NCI-H1417 treated with DMSO at 0.1 percent for 48 hours (cell line): ENCODE measurements around the gene ZNRF3.
"Not testable (repeated sequence)": the region's sequence is repeated elsewhere in the genome, so short reads cannot be mapped to it uniquely, and the experiment has no call there.

Experiments used
- DNase-seq: peaks from one replicate; lab custom pipeline; 2025; lab: John Stamatoyannopoulos, UW

ZNRF3 gene

DNA sequence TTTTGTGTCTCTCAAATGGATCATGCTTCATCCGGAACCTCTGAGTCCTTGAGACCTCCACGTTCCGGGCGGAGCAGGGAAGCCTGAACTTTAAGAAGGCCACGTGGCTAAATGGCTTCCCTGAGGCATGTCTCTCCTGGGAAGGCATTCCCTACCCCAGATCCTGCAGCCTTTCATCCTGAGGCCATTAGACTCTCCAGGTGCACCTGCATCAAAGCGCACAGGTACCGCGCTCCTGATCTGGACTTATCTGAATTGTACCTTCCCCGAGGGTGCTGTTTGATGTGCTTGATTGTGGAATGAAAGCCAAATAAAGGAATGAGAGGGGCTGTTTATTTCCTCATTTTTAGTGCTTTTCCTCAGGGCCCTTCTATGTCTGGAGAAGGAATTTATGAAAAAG, 155.8 kb downstream of the ZNRF3 start:
- no peak for DNase-seq

DNA sequence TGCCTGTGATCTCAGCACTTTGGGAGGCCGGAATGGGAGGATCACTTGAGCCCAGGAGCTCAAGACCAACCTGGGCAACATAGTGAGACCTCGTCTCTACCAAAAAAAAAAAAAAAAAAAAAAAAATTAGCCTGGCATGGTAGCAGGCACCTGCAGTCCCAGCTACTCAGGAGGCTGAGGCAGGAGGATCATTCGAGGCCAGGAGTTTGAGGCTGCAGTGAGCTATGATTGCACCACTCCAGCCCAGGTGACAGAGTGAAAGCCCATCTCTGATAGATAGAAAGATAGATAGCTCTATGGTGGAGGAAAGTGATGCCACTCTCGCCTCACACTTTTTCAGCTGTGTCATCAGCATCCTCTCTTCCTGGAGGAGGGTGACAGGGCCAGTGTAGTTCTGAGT, 156.3 kb downstream of the ZNRF3 start:
- not testable (repeated sequence) for DNase-seq

DNA sequence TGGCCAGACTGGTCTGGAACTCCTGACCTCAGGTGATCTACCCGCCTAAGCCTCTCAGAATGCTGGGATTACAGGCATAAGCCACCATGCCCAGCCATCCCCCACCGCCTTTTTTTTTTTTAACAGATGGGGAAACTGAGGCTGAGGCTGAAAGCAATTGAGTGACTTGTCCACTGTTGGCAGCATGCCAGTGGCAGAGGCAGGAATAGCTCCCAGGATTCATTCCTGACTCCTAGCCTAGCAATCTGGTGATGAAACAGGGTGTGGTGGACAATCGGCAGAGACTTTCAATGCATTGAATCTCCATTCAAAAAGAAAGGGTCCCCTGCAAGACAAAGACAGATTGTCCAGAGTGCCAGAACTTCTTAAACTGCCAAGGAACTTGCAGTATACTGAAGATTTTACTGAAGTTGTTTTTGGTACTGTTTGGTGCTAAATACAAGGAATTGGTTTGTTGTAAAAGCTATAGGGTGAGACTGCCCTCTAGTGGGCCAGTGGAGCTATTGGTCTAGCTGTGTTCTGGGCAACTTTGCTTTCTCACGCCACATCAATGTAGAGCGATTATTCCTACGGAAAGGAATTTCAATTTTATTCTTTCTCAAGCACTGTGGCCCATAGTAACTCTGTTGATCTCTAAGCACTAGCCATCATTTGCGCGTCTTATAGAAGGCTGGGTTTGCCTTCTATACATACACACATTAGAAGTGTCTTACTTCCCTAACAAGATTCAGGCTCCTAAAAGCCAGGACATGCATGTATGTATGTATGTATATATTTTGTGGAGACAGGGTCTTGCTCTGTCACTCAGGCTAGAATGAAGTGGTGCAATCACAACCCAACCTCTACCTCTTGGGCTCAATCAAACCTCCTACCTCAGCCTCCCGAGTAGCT, 157.3 kb downstream of the ZNRF3 start:
- no peak for DNase-seq

DNA sequence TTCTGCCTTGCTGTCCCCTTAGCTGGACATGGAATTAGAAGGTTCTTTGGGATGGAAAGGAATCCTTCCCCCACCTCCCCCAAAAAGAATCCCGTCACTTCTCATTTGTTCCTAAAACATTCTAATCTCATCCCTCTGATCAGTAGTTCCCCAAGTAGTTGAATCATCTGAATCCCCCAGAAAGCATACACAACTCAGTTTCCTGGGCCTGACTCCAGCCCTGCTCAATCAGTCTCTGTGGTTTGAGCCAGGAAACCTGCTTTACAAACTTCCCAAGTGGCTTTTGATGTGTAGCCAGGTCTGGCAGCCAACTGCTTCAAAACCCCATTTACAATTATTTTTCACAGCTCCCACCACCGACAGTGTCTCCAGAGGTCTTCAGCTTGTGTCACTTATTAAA, 158.0 kb downstream of the ZNRF3 start:
- DNase-seq: no peak

DNA sequence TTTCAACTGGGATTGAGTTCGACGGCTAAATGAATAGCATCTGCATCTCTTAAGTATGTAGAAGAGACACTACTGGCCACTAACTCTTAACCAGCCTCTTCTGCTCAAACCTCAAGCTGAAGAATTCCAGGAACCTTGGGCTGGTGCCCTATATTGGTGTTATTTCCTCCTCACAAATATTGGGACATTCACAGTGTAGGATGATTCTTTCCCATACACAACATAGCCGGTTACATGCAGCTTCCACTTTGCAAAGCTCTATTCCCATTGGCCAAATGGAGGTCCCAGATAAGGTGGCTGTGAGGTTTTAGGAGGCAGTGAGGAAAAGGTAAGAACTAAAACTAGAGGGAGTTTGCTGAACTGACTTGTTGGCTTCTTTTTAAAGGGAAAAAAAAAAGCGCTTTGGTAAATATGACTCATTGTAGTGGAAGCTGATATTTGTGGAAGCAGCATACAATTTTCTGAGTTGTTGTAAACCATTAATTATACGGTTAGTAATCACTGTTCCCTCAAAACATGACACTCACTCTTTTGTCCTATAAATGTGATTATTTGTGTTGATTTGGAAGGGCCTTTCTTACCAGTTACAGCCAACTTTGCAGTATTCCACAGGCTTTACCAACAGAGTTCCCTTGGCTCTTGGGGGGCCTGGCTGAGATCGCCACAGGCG, 160.7 kb downstream of the ZNRF3 start:
- DNase-seq: no peak

DNA sequence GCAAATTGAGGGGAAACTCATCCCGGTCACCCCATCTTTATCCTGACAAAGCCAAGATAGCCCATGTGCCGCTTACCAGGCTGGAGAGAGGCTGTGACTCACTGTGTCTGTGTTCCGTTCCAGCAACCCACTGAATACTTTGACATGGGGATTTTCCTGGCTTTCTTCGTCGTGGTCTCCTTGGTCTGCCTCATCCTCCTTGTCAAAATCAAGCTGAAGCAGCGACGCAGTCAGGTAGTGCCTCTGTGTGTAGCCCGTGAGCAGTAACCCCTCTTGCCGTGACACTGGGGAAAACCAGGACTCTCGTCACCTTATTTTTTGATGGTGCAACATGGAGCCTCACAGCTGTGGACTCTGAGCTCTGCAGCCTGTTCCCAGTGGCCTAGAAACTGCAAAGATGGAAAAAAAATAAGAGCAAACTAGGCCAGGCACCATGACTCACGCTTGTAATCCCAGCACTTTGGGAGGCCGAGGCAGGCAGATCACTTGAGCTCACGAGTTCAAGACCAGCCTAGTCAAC, 161.3 kb downstream of the ZNRF3 start:
- DNase-seq: no peak

DNA sequence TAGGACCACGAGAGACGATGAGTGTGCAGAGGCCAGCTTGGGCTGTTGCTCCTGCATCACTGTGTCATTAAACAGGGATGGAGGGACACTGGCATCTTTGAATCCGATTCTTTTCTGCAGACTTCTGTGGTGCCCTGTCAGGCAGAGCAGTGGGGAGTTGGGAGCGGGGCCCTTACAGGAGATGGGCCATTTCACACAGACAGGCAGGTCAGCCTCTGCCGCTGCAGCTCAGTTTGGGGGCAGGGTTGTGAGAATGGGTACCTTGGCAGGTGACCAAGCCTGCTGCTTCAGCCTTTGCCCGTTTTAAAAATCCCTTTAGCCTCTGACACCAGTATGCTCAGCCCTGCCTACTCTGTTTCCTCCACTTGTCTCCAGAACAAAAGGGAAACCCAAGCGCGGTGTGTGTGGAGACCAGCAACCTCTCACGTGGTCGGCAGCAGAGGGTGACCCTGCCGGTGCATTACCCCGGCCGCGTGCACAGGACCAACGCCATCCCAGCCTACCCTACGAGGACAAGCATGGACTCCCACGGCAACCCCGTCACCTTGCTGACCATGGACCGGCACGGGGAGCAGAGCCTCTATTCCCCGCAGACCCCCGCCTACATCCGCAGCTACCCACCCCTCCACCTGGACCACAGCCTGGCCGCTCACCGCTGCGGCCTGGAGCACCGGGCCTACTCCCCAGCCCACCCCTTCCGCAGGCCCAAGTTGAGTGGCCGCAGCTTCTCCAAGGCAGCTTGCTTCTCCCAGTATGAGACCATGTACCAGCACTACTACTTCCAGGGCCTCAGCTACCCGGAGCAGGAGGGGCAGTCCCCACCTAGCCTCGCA, 165.7 kb downstream of the ZNRF3 start:
- no peak for DNase-seq

DNA sequence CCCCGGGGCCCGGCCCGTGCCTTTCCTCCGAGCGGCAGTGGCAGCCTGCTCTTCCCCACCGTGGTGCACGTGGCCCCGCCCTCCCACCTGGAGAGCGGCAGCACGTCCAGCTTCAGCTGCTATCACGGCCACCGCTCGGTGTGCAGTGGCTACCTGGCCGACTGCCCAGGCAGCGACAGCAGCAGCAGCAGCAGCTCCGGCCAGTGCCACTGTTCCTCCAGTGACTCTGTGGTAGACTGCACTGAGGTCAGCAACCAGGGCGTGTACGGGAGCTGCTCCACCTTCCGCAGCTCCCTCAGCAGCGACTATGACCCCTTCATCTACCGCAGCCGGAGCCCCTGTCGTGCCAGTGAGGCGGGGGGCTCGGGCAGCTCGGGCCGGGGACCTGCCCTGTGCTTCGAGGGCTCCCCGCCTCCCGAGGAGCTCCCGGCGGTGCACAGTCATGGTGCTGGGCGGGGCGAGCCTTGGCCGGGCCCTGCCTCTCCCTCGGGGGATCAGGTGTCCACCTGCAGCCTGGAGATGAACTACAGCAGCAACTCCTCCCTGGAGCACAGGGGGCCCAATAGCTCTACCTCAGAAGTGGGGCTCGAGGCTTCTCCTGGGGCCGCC, 166.4 kb downstream of the ZNRF3 start:
- DNase-seq: no peak

DNA sequence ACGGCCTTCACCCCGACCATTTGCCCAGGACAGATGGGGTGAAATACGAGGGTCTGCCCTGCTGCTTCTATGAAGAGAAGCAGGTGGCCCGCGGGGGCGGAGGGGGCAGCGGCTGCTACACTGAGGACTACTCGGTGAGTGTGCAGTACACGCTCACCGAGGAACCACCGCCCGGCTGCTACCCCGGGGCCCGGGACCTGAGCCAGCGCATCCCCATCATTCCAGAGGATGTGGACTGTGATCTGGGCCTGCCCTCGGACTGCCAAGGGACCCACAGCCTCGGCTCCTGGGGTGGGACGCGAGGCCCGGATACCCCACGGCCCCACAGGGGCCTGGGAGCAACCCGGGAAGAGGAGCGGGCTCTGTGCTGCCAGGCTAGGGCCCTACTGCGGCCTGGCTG, 167.1 kb downstream of the ZNRF3 start:
- no peak for DNase-seq

DNA sequence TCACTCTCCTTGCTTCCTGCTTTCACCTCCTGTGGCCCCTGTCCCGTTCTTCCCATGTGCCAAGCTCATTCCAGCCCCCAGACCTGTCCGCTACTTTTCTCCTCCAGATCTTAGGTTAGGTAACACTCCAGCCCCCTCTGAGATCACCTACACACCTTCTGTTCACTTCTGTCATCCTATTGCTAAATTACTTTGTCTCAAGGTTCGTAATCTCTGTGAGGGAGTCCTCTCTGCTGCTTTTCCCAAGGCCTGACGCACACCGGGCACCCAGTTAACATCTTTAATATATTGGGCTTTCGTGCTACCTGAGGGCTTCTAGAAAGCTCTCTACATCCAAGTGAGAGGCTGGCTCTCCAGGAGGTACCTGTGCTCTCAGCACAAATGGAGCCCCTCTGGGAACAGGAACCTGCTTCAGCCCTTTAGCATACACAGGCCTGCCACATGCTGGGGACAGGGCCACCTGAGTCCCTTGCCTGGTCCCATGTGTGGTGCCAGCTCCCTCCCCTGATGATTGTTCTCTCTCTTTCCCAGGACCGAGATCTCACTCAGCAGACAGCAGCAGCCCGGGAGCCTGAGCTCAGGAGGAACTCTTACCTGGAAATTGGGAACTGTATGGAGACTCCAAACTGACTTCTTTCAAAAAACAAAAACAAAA, 169.8 kb downstream of the ZNRF3 start:
- DNase-seq: no peak

DNA sequence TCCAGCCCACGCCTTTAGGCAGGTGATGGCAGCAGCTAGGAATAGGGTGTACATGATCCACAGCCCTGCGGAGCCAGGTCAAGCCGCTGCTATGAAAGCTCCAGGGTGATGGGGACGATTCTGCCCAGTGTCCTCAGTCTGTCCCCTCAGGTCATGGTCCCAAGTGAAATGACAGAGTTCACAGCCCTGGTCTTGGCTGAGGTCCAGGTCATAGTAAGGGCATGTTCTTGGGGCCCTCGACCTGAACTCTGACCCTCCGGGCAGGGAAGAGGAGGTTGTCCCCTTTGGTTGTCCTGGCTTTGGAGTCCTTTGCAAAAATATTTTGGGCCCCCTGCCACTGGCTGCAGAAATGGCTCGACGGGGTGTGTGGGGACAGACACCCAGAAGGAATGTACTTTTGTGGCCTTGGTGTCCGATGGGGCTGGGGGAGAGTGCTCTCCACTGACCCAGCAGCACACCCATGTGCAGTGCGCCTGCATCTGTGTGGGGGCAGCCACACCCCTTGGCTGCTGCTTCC, 170.9 kb downstream of the ZNRF3 start:
- DNase-seq: no peak

DNA sequence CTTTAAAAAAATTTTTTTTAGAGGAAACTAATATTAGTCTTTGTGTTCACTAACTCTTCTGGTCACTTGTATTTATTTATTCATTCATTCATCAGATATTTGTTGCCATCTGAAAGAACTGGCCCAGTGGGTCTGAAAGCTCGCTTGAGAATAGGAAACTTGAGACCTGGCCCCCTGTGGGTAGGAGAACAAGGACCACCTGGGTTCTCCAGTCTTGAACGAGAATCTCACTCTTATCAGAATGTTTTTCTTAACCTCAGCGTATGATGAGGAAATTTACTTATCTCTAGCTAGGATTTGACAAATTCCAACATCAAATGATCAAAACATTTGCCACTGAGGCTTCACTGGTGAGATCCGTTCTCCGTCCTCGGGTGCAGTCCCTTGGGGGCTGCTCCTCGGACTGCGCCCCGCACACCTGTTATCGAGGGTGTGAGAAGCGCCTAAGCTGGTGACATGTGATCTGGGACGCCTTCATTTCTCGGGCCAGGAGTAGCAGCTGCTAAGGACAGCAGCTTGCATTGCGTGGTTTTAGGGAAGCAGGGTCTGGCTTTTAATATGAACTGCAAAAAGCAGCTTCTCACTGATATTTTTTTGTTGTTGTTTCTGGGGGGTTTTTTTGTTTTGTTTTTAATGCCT, 171.9 kb downstream of the ZNRF3 start:
- no peak for DNase-seq

DNA sequence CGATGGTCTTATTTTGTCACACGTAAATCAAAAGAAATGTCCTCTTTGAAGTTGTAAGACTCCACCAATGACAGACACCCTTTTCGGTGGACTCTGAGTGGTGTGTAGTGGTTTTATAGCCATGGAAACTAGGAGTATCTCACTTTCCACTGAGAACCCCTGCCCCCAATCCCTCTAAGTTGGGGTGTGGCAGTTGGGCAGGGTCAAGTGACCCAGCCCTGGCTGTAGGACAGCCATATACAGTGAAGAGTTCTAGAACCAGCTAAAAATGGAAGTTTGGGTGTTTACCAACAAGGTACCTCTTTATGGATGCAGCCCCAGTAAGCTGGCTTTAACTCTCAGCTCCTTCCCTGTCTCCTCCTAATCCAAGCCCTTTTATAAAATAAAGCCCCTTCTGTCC, 173.1 kb downstream of the ZNRF3 start:
- DNase-seq: no peak

DNA sequence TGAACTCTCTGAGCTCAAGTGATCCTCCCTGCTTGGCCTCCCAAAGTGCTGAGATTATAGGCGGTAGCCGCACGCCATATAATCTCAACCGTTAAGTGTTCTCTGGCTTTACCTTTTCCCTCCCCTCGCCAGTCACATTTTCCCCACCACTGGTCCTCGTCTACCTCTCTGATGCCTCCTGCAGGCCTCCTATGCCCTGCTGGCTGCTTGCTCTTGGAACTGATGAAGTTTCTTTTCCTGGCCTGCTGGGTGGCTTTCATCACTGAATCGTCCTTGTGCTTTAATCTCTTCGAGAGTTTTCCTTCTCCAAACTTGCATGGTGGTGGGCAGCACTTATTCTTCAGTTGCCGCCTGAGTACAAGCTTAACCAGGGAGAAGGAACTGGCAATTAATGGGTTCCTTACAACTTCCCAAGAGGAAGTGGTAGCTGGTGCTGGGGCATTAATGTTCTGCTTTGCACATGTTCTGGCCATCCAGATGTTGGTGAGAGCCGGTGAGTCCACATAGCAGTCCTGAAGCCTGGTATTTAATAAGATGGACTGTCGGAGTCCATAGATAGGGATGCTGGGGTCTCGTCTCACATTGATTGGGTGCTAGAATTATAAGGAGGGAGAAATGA, 177.0 kb downstream of the ZNRF3 start:
- DNase-seq: no peak

DNA sequence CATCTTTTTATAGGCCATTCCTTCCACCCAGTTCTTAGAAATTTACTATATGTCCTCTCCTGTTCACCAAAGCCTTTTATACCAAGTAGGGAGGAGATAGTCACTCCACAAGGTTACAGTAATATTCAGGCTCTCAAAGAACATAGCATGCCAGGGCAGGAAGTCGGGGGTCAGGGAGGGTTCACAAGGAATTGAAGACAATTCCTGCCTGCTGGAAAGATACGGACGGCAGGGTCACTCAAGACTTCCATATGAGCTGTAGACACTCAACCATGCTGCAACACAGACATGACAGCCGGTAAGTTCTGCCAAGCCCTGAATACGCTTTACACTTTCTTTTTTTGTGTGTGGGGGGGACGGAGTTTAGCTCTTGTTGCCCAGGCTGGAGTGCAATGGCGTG, 177.6 kb downstream of the ZNRF3 start:
- DNase-seq: no peak

DNA sequence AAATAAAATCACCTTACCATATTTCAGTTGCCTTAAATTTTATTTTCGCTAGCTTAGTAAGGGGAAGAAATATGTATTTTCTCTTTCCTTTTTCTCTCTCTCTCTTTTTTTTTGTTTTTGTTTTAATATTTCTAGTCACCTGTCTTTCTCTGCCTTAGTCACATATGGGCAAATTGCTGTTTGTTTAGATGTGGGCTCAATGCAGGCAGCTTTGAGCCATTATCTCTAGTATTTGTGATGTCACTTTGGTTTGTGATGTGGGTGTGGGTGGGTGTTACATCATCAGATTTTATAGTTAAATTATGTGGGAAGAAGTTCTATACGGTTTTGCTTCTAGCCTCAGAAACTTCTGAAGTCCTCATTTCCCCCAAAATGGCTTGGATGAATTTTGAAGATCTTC, 178.4 kb downstream of the ZNRF3 start, which contains the start of gene C22orf31:
Gene C22orf31, minus strand, starts transcription at position 59 of the 400 bp plus-strand sequence. Its CDS starts 39 bp downstream, at position 20.
- no peak for DNase-seq

DNA sequence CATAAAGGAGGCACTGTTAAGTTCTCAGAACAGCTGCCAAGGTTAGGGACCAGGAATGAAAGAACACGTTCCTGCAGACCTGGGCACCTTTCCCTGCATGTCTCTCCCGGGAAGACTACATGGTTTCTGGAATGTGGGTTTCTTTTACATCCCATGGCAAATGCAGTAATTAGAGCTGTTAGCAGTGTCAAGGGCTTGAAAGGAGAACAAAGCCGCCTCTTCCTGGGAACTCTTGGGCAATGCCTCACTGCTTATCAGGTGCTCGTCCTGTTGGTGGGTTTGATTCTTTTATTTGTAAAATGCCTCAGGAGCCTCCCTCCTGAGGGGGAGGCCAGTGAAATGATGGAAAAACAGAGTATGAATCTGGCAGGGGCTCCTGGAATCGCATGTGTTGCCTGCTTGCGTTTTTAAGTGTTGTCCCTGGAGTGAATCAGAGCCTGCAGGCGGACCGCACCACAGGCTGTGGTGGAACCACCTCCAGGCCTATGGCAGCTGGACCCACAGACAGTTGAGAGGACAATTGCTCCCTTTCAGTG, 179.0 kb downstream of the ZNRF3 start:
- no peak for DNase-seq

DNA sequence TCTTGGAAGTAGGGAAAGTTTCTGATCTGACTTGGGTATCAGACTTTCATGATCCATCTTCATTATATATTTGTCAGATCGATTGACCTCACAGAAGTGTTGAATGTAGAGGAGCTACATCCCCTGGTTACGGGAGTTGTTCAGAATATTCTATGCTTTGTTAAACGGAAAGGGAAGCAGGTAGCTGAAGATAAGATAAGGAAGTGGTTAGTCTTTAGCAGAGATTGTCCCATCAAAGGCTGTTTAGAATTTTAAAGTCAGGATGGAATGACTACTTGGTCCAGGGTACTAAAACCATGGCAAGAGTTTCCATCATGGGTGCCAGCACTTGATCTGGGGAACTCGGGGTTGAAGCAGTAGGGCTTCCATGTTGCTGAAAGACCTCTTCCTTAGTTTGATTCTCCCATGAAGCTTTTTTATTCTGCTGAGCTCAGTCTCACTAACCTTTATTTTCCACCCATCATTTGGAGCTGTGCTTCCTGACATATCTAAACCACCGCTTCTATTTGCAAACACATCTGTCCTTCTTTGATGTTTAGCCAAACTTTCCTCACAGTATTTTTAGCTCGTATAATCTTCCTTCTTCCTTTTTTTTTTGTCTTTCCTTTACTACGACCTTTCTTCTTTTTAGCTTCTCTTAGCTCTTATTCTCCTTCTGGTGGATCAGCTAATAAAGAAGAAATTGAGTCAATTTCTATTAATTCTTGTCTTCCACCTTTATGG, 182.3 kb downstream of the ZNRF3 start:
- DNase-seq: no peak

DNA sequence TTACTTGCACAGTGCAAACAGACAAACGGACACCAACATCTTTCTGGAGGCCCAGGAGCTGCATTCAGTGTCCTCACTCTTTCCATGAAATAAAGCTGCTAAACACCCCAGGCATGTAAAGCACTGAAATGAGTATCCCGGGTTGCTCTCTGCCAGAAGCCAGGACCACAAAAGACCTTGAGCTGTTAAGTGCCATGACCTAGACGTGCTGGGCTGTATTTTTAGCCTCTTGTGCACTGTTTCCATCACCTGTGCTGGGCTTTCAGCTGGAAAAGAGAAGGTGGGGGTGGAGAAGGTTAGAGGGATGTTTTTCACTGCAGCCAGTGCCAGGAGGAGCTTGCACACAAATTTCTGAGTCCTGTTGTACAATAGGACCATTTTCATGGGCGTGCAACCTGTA, 186.1 kb downstream of the ZNRF3 start:
- no peak for DNase-seq
